Thyroid gland (tissue), 4 donors: ENCODE measurements around the gene ANKHD1. TPM values are rescaled to one million over a fixed set of nuclear protein-coding genes. Genes with fewer than 3 reads are reported as not detected.
"Not testable (repeated sequence)": the region's sequence is repeated elsewhere in the genome, so short reads cannot be mapped to it uniquely, and the experiment has no call there.

Experiments used
- DNase-seq, 2 donors: peaks; one replicate each; pipeline ENCODE4 v3.0.0-alpha.2; 2019
- H3K27ac ChIP-seq, 3 donors: fragments of 200-600 bp; sonication (generic); 1 replicate in 2 of 3; 2 replicates in 1 of 3; pipeline ENCODE4 v1.5.1; 2016 to 2019; ENCODE audit warnings: mild to moderate bottlenecking in 1 of 3, moderate library complexity in 1 of 3
- H3K27me3 ChIP-seq: fragments of 200-600 bp; sonication (generic); one replicate; pipeline ENCODE4 v1.5.1; 2019
- H3K36me3 ChIP-seq, 2 donors: fragments of 200-600 bp; sonication (generic); one replicate each; pipeline ENCODE4 v1.5.1; 2016 to 2019
- H3K4me1 ChIP-seq, 2 donors: fragments of 200-600 bp; sonication (generic); one replicate each; pipeline ENCODE4 v1.5.1; 2017 to 2019
- H3K4me3 ChIP-seq, 3 donors: fragments of 200-600 bp; sonication (generic); replicated peaks in 1 of 3; 1 replicate in 2 of 3; 2 replicates in 1 of 3; pipeline ENCODE4 v1.5.1; 2016; ENCODE audit warnings: mild to moderate bottlenecking in 1 of 3
- H3K9me3 ChIP-seq: fragments of 200-600 bp; sonication (generic); one replicate; pipeline ENCODE4 v1.5.1; 2017
- CTCF ChIP-seq, 6 experiments: fragments of 200-600 bp in 3 of 6; fragments of 450-650 bp in 3 of 6; sonication (generic) in 3 of 6; IDR thresholded peaks; one replicate each; pipeline ENCODE4 v1.5.1; 2016 to 2019; ENCODE audit warnings: antibody characterized with exemption in 6 of 6, mild to moderate bottlenecking in 2 of 6, inconsistent platforms in 1 of 6, moderate library complexity in 1 of 6
- POLR2A ChIP-seq, 2 donors: fragments of 450-650 bp; IDR thresholded peaks; one replicate each; pipeline ENCODE4 v1.6.1; 2017; ENCODE audit warnings: antibody characterized with exemption in 2 of 2, mild to moderate bottlenecking in 2 of 2, moderate library complexity in 1 of 2
- whole genome bisulfite sequencing, 2 donors: methylation state at CpG; one replicate each; pipeline ENCODE4 v1.1.5; 2017; 5-methylcytosine and 5-hydroxymethylcytosine counted together
- intact Hi-C: fragments of 100-400 bp; cut with DNase I; formaldehyde crosslinking; loops from one replicate; pipeline ENCODE4 v1.15.1; 2023
- microRNA-seq: library from miRNA; unstranded; fragments of <30 nt; microRNA quantifications from one replicate; pipeline ENCODE4, GENCODE V29; 2016
- small RNA-seq: library from RNA; depleted of rRNA; stranded (forward); fragments of <200 nt; gene quantifications from one replicate; pipeline ENCODE3, GENCODE V24; 2016
- total RNA-seq, 4 donors: library from RNA; depleted of rRNA; stranded (reverse); fragments of >200 nt; gene quantifications; one replicate each; pipeline ENCODE4 v1.2.3, GENCODE V29; 2016

ANKHD1 gene
- total RNA-seq, 4 donors from 2014 or later, result 148 to 247 (median 163) TPM

DNA sequence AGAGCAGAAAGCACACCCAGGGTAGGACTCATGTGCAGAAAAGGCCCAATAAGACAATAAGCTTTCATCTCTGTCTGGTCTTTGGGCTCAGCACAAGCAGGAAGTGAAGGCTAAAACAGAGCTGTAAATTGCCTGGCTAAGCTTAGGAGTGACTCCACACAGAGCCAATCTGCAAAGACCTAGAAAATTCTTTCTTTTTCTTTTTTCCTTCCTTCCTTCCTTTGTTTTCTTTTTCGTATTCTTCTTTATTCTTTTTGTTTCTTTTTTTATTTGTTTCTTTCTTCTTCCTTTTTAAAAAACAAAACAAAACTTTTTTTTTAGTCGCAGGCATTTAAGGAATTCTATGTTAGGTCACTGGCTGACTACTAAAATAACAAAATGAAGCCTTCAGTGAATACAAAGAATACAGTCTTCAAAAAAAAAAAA, 175.2 kb downstream of the ANKHD1 start:
- Histone ChIP-seq H3K27me3 (no peaks in the 10 kb centered on the region), H3K4me1 (peaks cover 19 to 31% of the 10 kb centered on the region in 2 donors), H3K9me3 (no peaks in the 10 kb centered on the region), H3K36me3 (no peaks in the 10 kb centered on the region), H3K27ac (peak overlapping the region; percentile 78 to 91 (median 87)), H3K4me3 (no peak overlapping the region)
- 26 to 29% methylated on average over 2 of the region's 2 CpGs for WGBS, 2 donors
- intact Hi-C loops, result no loop called here
- TF ChIP-seq POLR2A (IDR thresholded peaks at IDR 0.05) (peak in 1 of 2 donors; percentile 19), CTCF (IDR thresholded peaks at IDR 0.05) (no peak)
- peak in 1 of 2 donors; percentile 19 for DNase-seq

DNA sequence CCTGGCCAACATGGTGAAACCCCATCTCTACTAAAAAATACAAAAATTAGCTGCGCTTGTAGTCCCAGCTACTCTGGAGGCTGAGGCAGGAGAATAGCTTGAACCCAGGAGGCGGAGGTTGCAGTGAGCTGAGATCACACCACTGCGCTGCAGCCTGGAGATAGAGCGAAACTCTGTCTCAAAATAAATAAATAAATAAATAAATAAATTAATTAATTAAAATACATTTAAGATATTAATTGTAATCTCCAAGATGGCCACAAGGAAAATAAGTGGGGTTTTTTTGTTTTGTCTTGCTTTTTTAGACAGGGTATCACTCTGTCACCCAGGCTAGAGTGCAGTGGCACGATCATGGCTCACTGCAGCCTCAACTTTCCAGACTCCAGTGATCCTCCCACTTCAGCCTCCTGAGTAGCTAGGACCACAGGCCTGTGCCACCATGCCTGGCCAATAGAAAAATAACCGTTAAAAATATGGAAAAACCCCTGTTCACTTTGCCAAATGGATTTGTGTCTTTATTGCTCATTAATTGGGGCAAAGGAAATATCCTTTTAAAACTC, 177.6 kb downstream of the ANKHD1 start:
- DNase-seq, H3K36me3 ChIP-seq, H3K4me3 ChIP-seq, H3K9me3 ChIP-seq, intact Hi-C loops, H3K27me3 ChIP-seq, H3K27ac ChIP-seq: not testable (repeated sequence)
- H3K4me1 ChIP-seq, result peaks cover 19 to 28% of the 10 kb centered on the region in 2 donors
- 94% methylated on average over 6 of the region's 6 CpGs for WGBS, 2 donors

DNA sequence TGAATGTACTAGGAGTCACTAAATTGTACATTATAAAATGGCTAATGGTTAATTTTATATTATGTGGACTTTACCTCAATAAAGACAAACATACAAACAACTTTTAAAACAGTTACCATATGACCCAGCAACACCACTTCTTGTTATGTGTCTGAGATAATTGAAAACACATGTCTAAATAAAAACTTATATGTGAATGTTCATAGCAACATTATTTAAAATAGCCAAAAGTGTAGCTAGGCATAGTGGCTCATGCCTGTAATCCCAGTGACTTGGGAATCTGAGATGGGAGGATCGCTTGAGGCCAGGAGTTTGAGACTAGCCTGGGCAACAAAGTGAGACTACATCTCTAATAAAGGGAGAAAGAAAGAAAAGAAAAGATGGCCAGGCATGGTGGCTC, 185.9 kb downstream of the ANKHD1 start:
- H3K4me1 ChIP-seq, result peaks cover 0 to 3% of the 10 kb centered on the region in 2 donors
- no peaks in the 10 kb centered on the region for H3K9me3 ChIP-seq
- WGBS, 2 donors, result 86 to 93% methylated on average over 1 of the region's 1 CpG
- intact Hi-C loops, result no loop called here
- no peaks in the 10 kb centered on the region for H3K36me3 ChIP-seq
- TF ChIP-seq CTCF (IDR thresholded peaks at IDR 0.05), result no peak
- no peak for TF ChIP-seq POLR2A (IDR thresholded peaks at IDR 0.05)
- no peaks in the 10 kb centered on the region for H3K27me3 ChIP-seq
- no peak overlapping the region for H3K27ac ChIP-seq
- DNase-seq, result no peak
- no peak overlapping the region for H3K4me3 ChIP-seq

- no peak for TF ChIP-seq CTCF (IDR thresholded peaks at IDR 0.05)
- TF ChIP-seq POLR2A (IDR thresholded peaks at IDR 0.05), result no peak
- H3K27me3 ChIP-seq, result no peaks in the 10 kb centered on the region
- no peaks in the 10 kb centered on the region for H3K36me3 ChIP-seq
- no peaks in the 10 kb centered on the region for H3K9me3 ChIP-seq
- WGBS, 2 donors, result 64 to 67% methylated on average over 5 of the region's 5 CpGs
- intact Hi-C loops, result no loop called here
- H3K4me3 ChIP-seq, result no peak overlapping the region
- no peak for DNase-seq
- H3K27ac ChIP-seq, result peak overlapping the region in 1 of 3 donors; percentile 15
- peaks cover 0 to 3% of the 10 kb centered on the region in 2 donors for H3K4me1 ChIP-seq
Measured at GRCh38 chr5:140588311-140589070, 186.9 kb downstream of the ANKHD1 start.

Small RNAs within 50 kb of the gene (microRNA-seq; reads per million reads assigned to microRNA genes)
- gene MIR6831, result not detected

Small RNAs within 50 kb of the gene (small RNA-seq; reads per million reads assigned to genes)
- gene RF00279 (not detected), gene RF00443 (not detected), gene RNU4-14P (not detected)

Other genes with a start within 250 kb of the ANKHD1 start
- gene CYSTM1, start 226.6 kb upstream of the ANKHD1 start, total RNA-seq, result 100 to 1,000 TPM in 2 of 4 donors, 10 to 100 TPM in 2; 55.4 to 238 (median 112) TPM
- gene PFDN1, start 98.7 kb upstream of the ANKHD1 start, total RNA-seq, result 100 to 1,000 TPM in 1 of 4 donors, 10 to 100 TPM in 3; 58.2 to 106 (median 87.8) TPM
- gene HBEGF, start 55.2 kb upstream of the ANKHD1 start, total RNA-seq, result 10 to 100 TPM in 3 of 4 donors, 1 to 10 TPM in 1; 5.8 to 13.0 (median 12.6) TPM
- under 1 TPM in 3 of 4 donors, not detected in 1; 0.29 to 0.45 (median 0.29) TPM for gene SLC4A9, start 41.6 kb upstream of the ANKHD1 start, total RNA-seq
- gene EIF4EBP3, start 145.8 kb downstream of the ANKHD1 start, total RNA-seq, result 10 to 100 TPM in 3 of 4 donors, 1 to 10 TPM in 1; 9.1 to 18.9 (median 15.6) TPM
- gene SRA1, start 155.6 kb downstream of the ANKHD1 start, total RNA-seq, result 10 to 100 TPM; 22.7 to 43.7 (median 35.7) TPM
- gene APBB3, start 162.8 kb downstream of the ANKHD1 start, total RNA-seq, result 10 to 100 TPM; 20.2 to 33.5 (median 26.1) TPM
- gene SLC35A4, start 163.0 kb downstream of the ANKHD1 start, total RNA-seq, result 100 to 1,000 TPM in 1 of 4 donors, 10 to 100 TPM in 3; 64.2 to 114 (median 74.0) TPM
- 10 to 100 TPM; 18.5 to 36.7 (median 30.0) TPM for gene CD14, start 231.3 kb downstream of the ANKHD1 start, total RNA-seq
- gene TMCO6, start 237.6 kb downstream of the ANKHD1 start, total RNA-seq, result 10 to 100 TPM; 16.1 to 48.7 (median 29.3) TPM
- 10 to 100 TPM; 25.9 to 90.9 (median 56.4) TPM for gene NDUFA2, start 245.8 kb downstream of the ANKHD1 start, total RNA-seq
- 100 to 1,000 TPM; 106 to 279 (median 161) TPM for gene IK, start 246.0 kb downstream of the ANKHD1 start, total RNA-seq